ENCODE measurements around the gene GCG.

- TF ChIP-seq POLR2A (IDR thresholded peaks at IDR 0.05) (no peak), CTCF (IDR thresholded peaks at IDR 0.05) (no peak), EP300 (IDR thresholded peaks at IDR 0.05) (no peak), POLR2AphosphoS5 (IDR thresholded peaks at IDR 0.05) (no peak)
Observed at GRCh38 chr2:162103443-162104009, 48.5 kb downstream of the GCG start.

All from gastroesophageal sphincter (tissue), 3 donors.